ENCODE data around the gene HAT1.
"Not testable (repeated sequence)": the region's sequence is repeated elsewhere in the genome, so short reads cannot be mapped to it uniquely, and the experiment has no call there.

The HAT1 gene

DNA sequence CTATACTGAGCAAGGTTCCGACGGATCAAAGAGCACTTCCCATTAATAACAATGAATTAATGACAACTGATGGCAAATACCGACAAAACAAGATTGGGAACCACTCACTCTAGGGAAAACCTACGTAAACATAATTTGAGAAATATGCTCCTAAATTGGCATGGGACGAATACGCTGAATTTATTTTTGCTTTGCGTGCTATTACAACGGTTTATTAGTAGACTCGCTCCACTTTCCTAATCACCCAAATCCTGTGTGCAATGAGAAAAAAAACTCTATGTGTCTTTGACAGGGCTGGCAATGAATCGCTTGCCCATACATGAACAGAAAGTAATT lies 27.7 kb upstream of the HAT1 start:
- Mint-ChIP-seq H3K36me3 (peaks cover 24% of the 10 kb centered on the region), H3K4me3 (peak overlapping the region; percentile 93), H3K9me3 (peaks cover 3% of the 10 kb centered on the region), H3K27ac (peak overlapping the region; percentile 75), H3K4me1 (peaks cover 42% of the 10 kb centered on the region), H3K27me3 (peaks cover 9% of the 10 kb centered on the region)
- no peak for DNase-seq
- CTCF ChIA-PET, result interaction anchor here (2.1 kb wide), 1 partner anchor 11 kb away, joined by 5 read pairs; no protein-coding TSS in a partner anchor

DNA sequence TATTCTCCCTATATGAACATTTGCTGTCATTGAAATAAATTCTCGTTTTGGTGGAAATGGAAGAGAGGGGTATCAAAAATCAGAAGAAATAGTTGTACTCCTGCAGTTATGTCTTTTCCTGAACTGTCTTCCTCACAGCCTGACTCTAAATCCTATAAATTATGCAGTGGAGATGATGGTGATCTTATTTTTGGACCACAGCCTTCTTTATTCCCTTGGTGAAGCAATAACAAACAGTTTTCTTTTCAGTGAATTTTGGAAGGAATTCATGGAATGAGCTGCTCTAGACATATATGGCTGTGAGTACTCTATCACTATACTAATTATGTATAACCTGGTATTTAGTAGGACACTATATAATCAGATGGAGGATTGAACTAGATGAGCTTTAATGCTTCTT lies 26.5 kb upstream of the HAT1 start:
- H3K4me3 Mint-ChIP-seq, result no peak overlapping the region
- CTCF ChIA-PET, result no interaction called here
- H3K27ac Mint-ChIP-seq, result no peak overlapping the region
- peaks cover 9% of the 10 kb centered on the region for H3K27me3 Mint-ChIP-seq
- peaks cover 37% of the 10 kb centered on the region for H3K4me1 Mint-ChIP-seq
- H3K9me3 Mint-ChIP-seq, result peaks cover 3% of the 10 kb centered on the region
- H3K36me3 Mint-ChIP-seq, result peaks cover 14% of the 10 kb centered on the region
- no peak for DNase-seq

DNA sequence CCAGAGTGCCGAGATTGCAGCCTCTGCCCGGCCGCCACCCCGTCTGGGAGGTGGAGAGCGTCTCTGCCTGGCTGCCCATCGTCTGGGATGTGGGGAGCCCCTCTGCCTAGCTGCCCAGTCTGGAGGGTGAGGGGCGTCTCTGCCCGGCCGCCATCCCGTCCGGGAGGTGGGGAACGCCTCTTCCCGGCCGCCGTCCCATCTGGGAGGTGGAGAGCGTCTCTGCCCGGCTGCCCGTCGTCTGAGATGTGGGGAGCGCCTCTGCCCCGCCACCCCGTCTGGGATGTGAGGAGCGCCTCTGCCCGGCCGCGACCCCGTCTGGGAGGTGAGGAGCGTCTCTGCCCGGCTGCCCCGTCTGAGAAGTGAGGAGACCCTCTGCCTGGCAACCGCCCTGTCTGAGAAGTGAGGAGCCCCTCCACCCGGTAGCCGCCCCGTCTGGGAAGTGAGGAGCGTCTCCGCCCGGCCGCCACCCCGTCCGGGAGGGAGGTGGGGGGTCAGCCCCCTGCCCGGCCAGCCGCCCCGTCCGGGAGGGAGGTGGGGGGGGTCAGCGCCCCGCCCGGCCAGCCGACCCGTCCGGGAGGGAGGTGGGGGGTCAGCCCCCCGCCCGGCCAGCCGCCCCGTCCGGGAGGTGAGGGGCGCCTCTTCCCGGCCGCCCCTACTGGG lies 22.5 kb upstream of the HAT1 start:
- H3K9me3 Mint-ChIP-seq, DNase-seq, H3K4me1 Mint-ChIP-seq, H3K4me3 Mint-ChIP-seq, H3K36me3 Mint-ChIP-seq, H3K27ac Mint-ChIP-seq, CTCF ChIA-PET: not testable (repeated sequence)
- H3K27me3 Mint-ChIP-seq, result peaks cover 20% of the 10 kb centered on the region

DNA sequence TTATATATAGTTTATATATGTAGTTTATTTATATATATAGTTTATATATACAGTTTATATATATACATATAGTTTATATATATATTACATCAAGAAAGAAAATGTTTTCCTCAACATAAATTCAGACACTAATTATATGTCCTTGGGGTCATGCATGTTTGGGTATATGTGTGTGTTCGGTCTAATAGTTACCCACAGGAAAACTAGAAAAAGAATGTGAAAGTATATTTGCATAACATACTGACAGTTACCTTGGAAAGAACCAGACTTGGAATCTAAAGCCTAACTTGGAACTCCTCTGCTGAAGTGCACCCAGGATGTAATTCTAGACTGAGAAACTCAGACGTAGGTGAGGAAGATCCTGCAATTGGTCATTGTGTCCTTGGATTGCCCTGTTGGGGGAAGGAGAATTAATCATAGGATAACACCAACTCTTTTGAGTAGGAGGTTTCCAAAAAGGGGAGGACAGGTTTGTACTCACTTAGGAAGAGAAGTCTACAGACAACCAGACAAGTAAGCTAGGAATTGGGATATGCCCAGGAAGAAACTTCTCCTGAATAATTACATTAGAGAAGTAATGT lies 19.3 kb upstream of the HAT1 start:
- Mint-ChIP-seq H3K27ac (peak overlapping the region; percentile 9), H3K4me3 (no peak overlapping the region), H3K36me3 (no peaks in the 10 kb centered on the region), H3K9me3 (peaks cover 3% of the 10 kb centered on the region), H3K4me1 (no peaks in the 10 kb centered on the region), H3K27me3 (peaks cover 30% of the 10 kb centered on the region)
- CTCF ChIA-PET, result no interaction called here
- no peak for DNase-seq

DNA sequence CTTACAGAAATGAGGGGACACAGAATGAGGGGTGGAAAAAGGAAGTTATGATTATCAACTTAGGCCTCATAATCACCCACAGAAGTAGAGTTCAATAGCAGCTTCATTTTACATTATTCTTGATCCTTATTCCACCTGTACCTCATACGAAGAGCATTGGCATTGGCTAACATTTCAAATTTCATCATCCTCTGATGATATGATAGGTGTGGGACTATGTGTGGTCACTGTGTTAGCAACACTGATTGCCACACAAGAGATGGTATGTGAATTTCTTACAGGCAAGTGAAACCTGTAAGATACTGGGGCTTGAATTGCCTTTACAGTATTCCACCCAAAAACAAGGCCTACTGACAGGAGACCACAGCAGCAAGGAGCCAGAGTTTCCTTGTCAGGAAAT lies 14.0 kb upstream of the HAT1 start:
- Mint-ChIP-seq H3K9me3 (no peaks in the 10 kb centered on the region), H3K4me1 (no peaks in the 10 kb centered on the region), H3K27ac (no peak overlapping the region), H3K36me3 (no peaks in the 10 kb centered on the region), H3K27me3 (peaks cover 40% of the 10 kb centered on the region), H3K4me3 (no peak overlapping the region)
- CTCF ChIA-PET, result no interaction called here
- DNase-seq, result no peak

GRCh38 chr2:171909266-171909665 lies 13.0 kb upstream of the HAT1 start:
- Mint-ChIP-seq H3K9me3 (no peaks in the 10 kb centered on the region), H3K4me1 (no peaks in the 10 kb centered on the region), H3K27ac (no peak overlapping the region), H3K36me3 (no peaks in the 10 kb centered on the region), H3K4me3 (no peak overlapping the region), H3K27me3 (peaks cover 40% of the 10 kb centered on the region)
- no peak for DNase-seq
- CTCF ChIA-PET, result interaction anchor here (0.6 kb wide), 1 partner anchor 272 kb away, joined by 3 read pairs; no protein-coding TSS in a partner anchor

DNA sequence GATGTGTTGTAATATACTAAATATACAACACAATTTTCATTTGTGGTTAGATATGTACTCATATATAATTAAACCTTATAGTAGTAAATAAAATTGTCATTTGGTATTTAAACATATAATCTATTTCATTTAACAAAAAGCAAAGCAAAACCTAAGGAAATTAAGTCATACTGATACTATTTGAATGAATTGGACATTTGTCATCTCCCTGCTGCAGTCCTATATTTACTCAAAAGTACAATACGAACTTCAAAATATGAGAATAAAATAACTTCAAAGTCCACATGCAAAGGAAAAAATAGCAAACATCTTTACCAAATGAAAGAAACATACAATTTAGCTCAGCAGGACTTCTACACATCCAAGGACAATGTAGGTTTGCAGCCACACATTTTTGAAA lies 11.8 kb upstream of the HAT1 start:
- H3K27ac Mint-ChIP-seq, result no peak overlapping the region
- no peaks in the 10 kb centered on the region for H3K9me3 Mint-ChIP-seq
- CTCF ChIA-PET, result interaction anchor here (0.9 kb wide), 1 partner anchor 13 kb away, joined by 3 read pairs; no protein-coding TSS in a partner anchor
- H3K4me1 Mint-ChIP-seq, result no peaks in the 10 kb centered on the region
- DNase-seq, result no peak
- no peaks in the 10 kb centered on the region for H3K36me3 Mint-ChIP-seq
- no peak overlapping the region for H3K4me3 Mint-ChIP-seq
- H3K27me3 Mint-ChIP-seq, result peaks cover 30% of the 10 kb centered on the region

DNA sequence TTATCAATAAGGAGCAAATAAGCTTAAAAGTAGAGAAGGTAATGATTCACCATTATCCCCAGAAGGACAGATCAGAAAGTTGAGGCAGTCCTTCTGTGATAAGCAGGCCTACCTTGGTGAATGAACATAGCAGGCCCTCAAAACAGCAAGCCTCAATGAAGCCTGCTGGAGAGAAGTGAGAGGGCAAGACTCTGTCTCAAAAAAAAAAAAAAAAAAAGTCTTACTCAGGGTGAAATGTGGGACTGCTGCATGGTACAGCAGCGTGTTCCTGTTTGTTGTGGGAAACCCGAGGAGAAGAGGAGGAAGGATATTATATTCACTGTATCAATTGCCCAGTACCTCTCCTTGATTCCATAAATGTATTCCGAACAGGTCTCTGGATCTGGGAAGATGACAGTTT lies 8.7 kb upstream of the HAT1 start:
- CTCF ChIA-PET, result no interaction called here
- Mint-ChIP-seq H3K27ac (no peak overlapping the region), H3K36me3 (no peaks in the 10 kb centered on the region), H3K4me3 (no peak overlapping the region), H3K9me3 (no peaks in the 10 kb centered on the region), H3K27me3 (peaks cover 22% of the 10 kb centered on the region), H3K4me1 (no peaks in the 10 kb centered on the region)
- no peak for DNase-seq

DNA sequence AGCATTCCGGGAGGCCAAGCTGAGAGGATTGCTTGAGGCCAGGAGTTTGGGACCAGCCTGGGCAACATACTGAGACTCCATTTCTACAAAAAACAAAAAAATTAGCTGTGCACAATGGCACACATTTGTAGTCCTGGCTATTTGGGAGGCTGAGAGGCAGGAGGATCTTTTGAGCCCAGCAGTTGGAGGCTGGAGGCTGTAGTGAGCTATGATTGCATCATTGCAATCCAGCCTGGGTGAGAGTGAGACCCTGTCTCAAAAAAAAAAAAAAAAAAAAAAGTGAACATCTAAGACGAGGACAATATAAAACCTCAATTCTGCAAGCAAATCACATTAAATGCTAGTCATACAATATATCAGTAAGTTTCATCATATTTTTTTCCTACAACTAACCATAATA lies 2.8 kb upstream of the HAT1 start:
- Mint-ChIP-seq H3K27me3 (no peaks in the 10 kb centered on the region), H3K27ac (no peak overlapping the region), H3K36me3 (peaks cover 8% of the 10 kb centered on the region), H3K4me3 (no peak overlapping the region), H3K9me3 (no peaks in the 10 kb centered on the region), H3K4me1 (peaks cover 23% of the 10 kb centered on the region)
- CTCF ChIA-PET, result no interaction called here
- DNase-seq, result no peak

- CTCF ChIA-PET, result no interaction called here
- no peaks in the 10 kb centered on the region for H3K9me3 Mint-ChIP-seq
- peaks cover 19% of the 10 kb centered on the region for H3K36me3 Mint-ChIP-seq
- no peak for DNase-seq
- peaks cover 41% of the 10 kb centered on the region for H3K4me1 Mint-ChIP-seq
- peak overlapping the region; percentile 91 for H3K4me3 Mint-ChIP-seq
- no peaks in the 10 kb centered on the region for H3K27me3 Mint-ChIP-seq
- peak overlapping the region; percentile 96 for H3K27ac Mint-ChIP-seq
These were observed 361 bp upstream of the HAT1 start for GRCh38 chr2:171921970-171922229.

DNA sequence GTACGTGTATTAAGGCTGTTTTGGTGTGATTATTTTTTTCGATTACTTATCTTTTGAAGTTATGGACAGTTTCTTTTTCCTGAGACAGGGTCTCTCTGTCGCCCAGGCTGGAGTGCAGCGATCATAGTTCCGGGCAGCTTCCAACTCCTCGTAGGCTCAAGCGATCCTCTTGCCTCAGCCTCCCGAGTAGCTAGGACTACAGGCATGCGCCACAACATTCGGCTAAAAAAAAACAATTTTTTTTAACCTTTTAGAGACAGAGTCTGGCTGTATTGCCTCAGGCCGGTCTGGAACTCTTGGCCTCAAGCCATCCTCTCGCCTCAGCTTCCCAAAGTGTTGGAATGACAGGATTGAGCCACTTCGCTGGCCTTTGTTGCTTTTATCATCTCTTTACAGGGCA lies 945 bp downstream of the HAT1 start:
- H3K36me3 Mint-ChIP-seq, result peaks cover 28% of the 10 kb centered on the region
- peak overlapping the region; percentile 91 for H3K4me3 Mint-ChIP-seq
- H3K27ac Mint-ChIP-seq, result peak overlapping the region; percentile 96
- H3K27me3 Mint-ChIP-seq, result no peaks in the 10 kb centered on the region
- no peaks in the 10 kb centered on the region for H3K9me3 Mint-ChIP-seq
- DNase-seq, result no peak
- peaks cover 46% of the 10 kb centered on the region for H3K4me1 Mint-ChIP-seq
- CTCF ChIA-PET, result interaction anchor here (0.7 to 1.7 kb wide), 4 partner anchors 11 to 181 kb away, joined by 3 to 5 read pairs (median 4); no protein-coding TSS in a partner anchor

DNA sequence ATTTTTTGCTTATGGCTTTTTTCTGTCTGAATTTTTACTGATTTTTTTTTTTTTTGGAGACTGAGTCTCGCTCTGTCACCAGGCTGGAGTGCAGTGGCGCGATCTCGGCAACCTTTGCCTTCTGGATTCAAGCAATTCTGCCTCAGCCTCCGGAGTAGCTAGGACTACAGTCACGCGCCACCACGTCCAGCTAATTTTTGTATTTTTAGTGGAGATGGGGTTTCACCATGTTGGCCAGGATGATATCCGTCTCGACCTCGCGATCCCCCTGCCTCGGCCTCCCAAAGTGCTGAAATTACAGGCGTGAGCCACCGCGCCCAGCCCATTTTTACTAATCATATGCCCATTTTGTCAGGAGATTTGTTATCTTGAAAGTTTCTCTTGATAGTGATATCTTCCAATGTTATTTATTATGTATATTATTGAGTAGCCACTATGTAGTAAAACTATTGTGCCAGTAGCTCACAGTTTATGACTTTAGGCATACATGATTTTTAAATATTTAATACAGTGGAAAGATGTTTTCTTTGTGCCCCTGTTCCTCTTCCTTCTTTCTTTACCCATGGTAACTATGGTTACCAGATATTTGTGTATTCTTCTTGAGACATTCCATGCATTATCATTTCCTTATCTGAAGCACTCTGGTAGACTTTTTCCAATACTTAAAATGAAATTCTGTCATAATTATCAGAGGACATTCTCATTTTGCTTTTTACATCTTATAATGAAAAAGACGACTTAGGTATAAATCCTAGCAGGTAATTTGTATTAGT lies 2.1 kb downstream of the HAT1 start:
- no peaks in the 10 kb centered on the region for H3K9me3 Mint-ChIP-seq
- peak overlapping the region; percentile 19 for H3K4me3 Mint-ChIP-seq
- peaks cover 35% of the 10 kb centered on the region for H3K36me3 Mint-ChIP-seq
- no peak for DNase-seq
- CTCF ChIA-PET, result interaction anchor here (0.7 to 1.7 kb wide), 2 partner anchors 14 to 16 kb away, joined by 3 to 5 read pairs; no protein-coding TSS in a partner anchor
- H3K4me1 Mint-ChIP-seq, result peaks cover 53% of the 10 kb centered on the region
- no peaks in the 10 kb centered on the region for H3K27me3 Mint-ChIP-seq
- H3K27ac Mint-ChIP-seq, result no peak overlapping the region

DNA sequence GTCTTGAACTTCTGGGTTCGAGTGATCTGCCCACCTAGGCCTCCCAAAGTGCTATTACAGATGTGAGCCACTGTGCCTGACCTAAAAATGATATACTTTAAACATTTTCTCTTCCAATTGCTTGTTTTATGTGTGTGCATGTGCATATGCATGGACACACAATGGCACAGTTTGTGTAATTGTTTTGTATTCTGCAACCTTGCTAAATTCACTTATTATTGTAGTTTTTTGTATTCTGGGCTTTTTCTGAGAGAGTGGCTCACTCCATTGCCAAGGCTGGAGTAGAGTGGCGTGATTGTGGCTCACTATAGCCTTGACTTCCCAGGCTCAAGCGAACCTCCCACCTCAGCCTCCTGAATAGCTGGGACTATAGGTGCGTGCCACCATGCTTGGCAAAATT lies 8.1 kb downstream of the HAT1 start:
- Mint-ChIP-seq H3K36me3 (peaks cover 58% of the 10 kb centered on the region), H3K27ac (no peak overlapping the region), H3K27me3 (no peaks in the 10 kb centered on the region), H3K9me3 (no peaks in the 10 kb centered on the region), H3K4me1 (peaks cover 28% of the 10 kb centered on the region), H3K4me3 (no peak overlapping the region)
- CTCF ChIA-PET, result no interaction called here
- no peak for DNase-seq

DNA sequence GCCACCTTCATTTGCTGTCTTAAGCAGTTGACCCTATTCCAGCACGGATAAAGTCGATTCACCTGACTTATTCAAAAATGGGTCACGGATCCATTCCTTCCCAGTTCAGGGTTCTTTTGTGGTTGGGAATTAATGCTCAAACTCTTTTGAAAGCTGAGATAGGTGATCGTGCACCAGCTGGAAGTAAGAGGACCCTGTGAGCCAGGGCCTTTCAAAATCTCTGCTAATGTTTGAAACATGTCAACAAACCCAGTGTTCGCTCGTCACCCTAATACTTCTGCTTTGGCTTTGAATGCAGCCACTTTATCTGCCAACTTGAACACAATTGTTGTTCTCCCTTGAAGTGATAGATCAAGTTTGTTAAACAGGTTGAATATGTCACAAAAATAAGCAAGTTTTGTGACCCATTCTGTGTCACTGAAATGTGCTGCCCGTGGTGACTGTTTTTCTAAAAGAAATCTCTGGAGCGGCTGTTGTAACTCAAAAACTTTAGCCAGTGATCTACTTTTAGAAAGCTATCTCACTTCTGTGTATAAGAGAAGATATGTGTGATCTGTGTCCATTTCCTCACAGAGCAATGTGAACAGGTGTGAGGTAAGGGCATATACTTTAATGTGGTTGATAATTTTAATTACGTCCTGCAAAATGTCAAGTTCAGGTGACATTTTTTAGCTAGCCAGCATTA lies 16.9 kb downstream of the HAT1 start:
- no peaks in the 10 kb centered on the region for H3K27me3 Mint-ChIP-seq
- H3K9me3 Mint-ChIP-seq, result no peaks in the 10 kb centered on the region
- CTCF ChIA-PET, result interaction anchor here (1.5 to 2.0 kb wide), 2 partner anchors 9 to 15 kb away, joined by 5 read pairs; no protein-coding TSS in a partner anchor
- peaks cover 15% of the 10 kb centered on the region for H3K4me1 Mint-ChIP-seq
- no peak for DNase-seq
- no peak overlapping the region for H3K27ac Mint-ChIP-seq
- no peak overlapping the region for H3K4me3 Mint-ChIP-seq
- H3K36me3 Mint-ChIP-seq, result peaks cover 21% of the 10 kb centered on the region
